Endothelial cell of umbilical vein (primary cell): ENCODE results near the gene MFAP1.
"Not testable (repeated sequence)": the region's sequence is repeated elsewhere in the genome, so short reads cannot be mapped to it uniquely, and the experiment has no call there.

Experiments
- CTCF ChIP-seq, 2 donors: IDR thresholded peaks; 1 replicate in 1 of 2; 2 replicates in 1 of 2; pipeline ENCODE4 v1.5.1; 2011; ENCODE audit warnings: low read length in 2 of 2, mild to moderate bottlenecking in 2 of 2, moderate library complexity in 2 of 2, control low read depth in 1 of 2, inconsistent platforms in 1 of 2, low read depth in 1 of 2; ENCODE audit not compliant: insufficient read depth in 1 of 2; ENCODE audit errors: extremely low read depth in 1 of 2
- EZH2 ChIP-seq: IDR thresholded peaks from 2 replicates; pipeline ENCODE4 v1.6.1; 2012; ENCODE audit warnings: borderline replicate concordance, low read depth, mild to moderate bottlenecking, moderate library complexity, low read length, inconsistent platforms; ENCODE audit not compliant: severe bottlenecking
- FOS ChIP-seq: IDR thresholded peaks from 2 replicates; pipeline ENCODE4 v1.6.1; 2011; ENCODE audit warnings: mild to moderate bottlenecking, low read length, moderate library complexity, borderline replicate concordance; ENCODE audit not compliant: insufficient read depth
- GATA2 ChIP-seq: IDR thresholded peaks from 2 replicates; pipeline ENCODE4 v1.7.0; 2011; ENCODE audit warnings: low read depth, mild to moderate bottlenecking, moderate library complexity, mixed read lengths, low read length; ENCODE audit not compliant: insufficient read length, insufficient read depth
- JUN ChIP-seq: IDR thresholded peaks from 2 replicates; pipeline ENCODE4 v1.6.1; 2011; ENCODE audit warnings: borderline replicate concordance, low read depth; ENCODE audit not compliant: insufficient read length, insufficient read depth
- MAX ChIP-seq: IDR thresholded peaks from 2 replicates; pipeline ENCODE4 v1.6.1; 2011; ENCODE audit not compliant: insufficient read depth, insufficient read length
- MYC ChIP-seq: IDR thresholded peaks from one replicate; pipeline ENCODE4 v1.6.1; 2011; ENCODE audit warnings: mild to moderate bottlenecking, low read depth, low read length
- POLR2A ChIP-seq: IDR thresholded peaks from 2 replicates; pipeline ENCODE4 v1.6.1; 2012; ENCODE audit warnings: low read depth, mild to moderate bottlenecking, control low read depth, low read length
- POLR2AphosphoS5 ChIP-seq: IDR thresholded peaks from 2 replicates; pipeline ENCODE4 v1.6.1; 2012; ENCODE audit warnings: low read depth, mild to moderate bottlenecking, control low read depth, low read length, moderate library complexity; ENCODE audit not compliant: insufficient read depth

GRCh38 chr15:43832485-43832884, 8.0 kb upstream of the MFAP1 start:
- TF ChIP-seq CTCF (IDR thresholded peaks at IDR 0.05; ENCODE audit: extremely low read depth in 1 of 2, insufficient read depth in 1 of 2, low read depth in 1 of 2, low read length in 2 of 2); EZH2; POLR2A; POLR2AphosphoS5; MAX; FOS; JUN; GATA2; MYC: not testable (repeated sequence)
